GM13977 (cell line): ENCODE results near the gene CTSV.
"Not testable (repeated sequence)": the region's sequence is repeated elsewhere in the genome, so short reads cannot be mapped to it uniquely, and the experiment has no call there.

ENCODE experiments used
- DNase-seq: peaks from one replicate; pipeline ENCODE4 v3.0.0; 2012; ENCODE audit warnings: low spot score
- CTCF ChIP-seq: IDR thresholded peaks from 2 replicates; pipeline ENCODE4 v1.5.1; 2012; ENCODE audit warnings: mild to moderate bottlenecking, control low read depth; ENCODE audit not compliant: insufficient read depth; ENCODE audit errors: extremely low read depth, missing control alignments
- in situ Hi-C: fragments of 300-500 bp; cut with MboI; formaldehyde crosslinking; loops from one replicate; pipeline ENCODE4 v1.12.0; 2022; ENCODE audit warnings: low sequenced_read_pairs, low pct_unique_long_range_greater_than_20kb, mixed read lengths, inconsistent platforms; ENCODE audit not compliant: unreplicated experiment

The CTSV gene

GRCh38 chr9:97075289-97075985 is 36.5 kb upstream of the CTSV start:
- in situ Hi-C loops: no loop called here
- no peak for DNase-seq
- no peak for TF ChIP-seq CTCF

- in situ Hi-C loops: no loop called here
- DNase-seq: no peak
- no peak for TF ChIP-seq CTCF
These were observed 34.6 kb upstream of the CTSV start for GRCh38 chr9:97073506-97073905.

- in situ Hi-C loops: no loop called here
- TF ChIP-seq CTCF: no peak
- no peak for DNase-seq
These were observed 33.4 kb upstream of the CTSV start for GRCh38 chr9:97072285-97072776.

- in situ Hi-C loops, DNase-seq: not testable (repeated sequence)
These were observed 31.4 kb upstream of the CTSV start for GRCh38 chr9:97070325-97070724.

GRCh38 chr9:97067490-97067889 is 28.5 kb upstream of the CTSV start:
- in situ Hi-C loops: no loop called here

GRCh38 chr9:97064176-97064575 is 25.2 kb upstream of the CTSV start:
- in situ Hi-C loops: no loop called here
- no peak for TF ChIP-seq CTCF

More at GRCh38 chr9:97067490-97067889, 28.5 kb upstream of the CTSV start:
- TF ChIP-seq CTCF: no peak
- no peak for DNase-seq

GRCh38 chr9:97060796-97061195 is 21.9 kb upstream of the CTSV start:
- DNase-seq: no peak
- TF ChIP-seq CTCF: no peak
- in situ Hi-C loops: no loop called here

More at GRCh38 chr9:97064176-97064575, 25.2 kb upstream of the CTSV start:
- no peak for DNase-seq
